Memory B cell (primary cell): ENCODE data around the gene SP4.
A peak's percentile ranks its signal among the peaks of the same experiment; 100 is the strongest.
"Not testable (repeated sequence)": the region's sequence is repeated elsewhere in the genome, so short reads cannot be mapped to it uniquely, and the experiment has no call there.

Experiments
- ATAC-seq: fragments of 150-1000 bp; cut with Tn5 transposase; 2 replicates; pipeline ENCODE4 v1.10.0; 2021; ENCODE audit warnings: low read depth, mild to moderate bottlenecking, moderate library complexity
- DNase-seq, 2 donors: peaks; one replicate each; pipeline ENCODE4 v3.0.0; 2022; ENCODE audit warnings: low spot score in 2 of 2
- H3K27ac Mint-ChIP-seq: one replicate; pipeline ENCODE4 v1.8.0; 2022; ENCODE audit warnings: mild to moderate bottlenecking, moderate library complexity, mixed read lengths
- H3K27me3 Mint-ChIP-seq: one replicate; pipeline ENCODE4 v1.8.0; 2022; ENCODE audit warnings: mixed read lengths
- H3K36me3 Mint-ChIP-seq: one replicate; pipeline ENCODE4 v1.8.0; 2022; ENCODE audit warnings: mild to moderate bottlenecking, mixed read lengths
- H3K4me1 Mint-ChIP-seq: one replicate; pipeline ENCODE4 v1.8.0; 2022; ENCODE audit warnings: mixed read lengths
- H3K4me3 Mint-ChIP-seq: one replicate; pipeline ENCODE4 v1.8.0; 2022; ENCODE audit warnings: mild to moderate bottlenecking, moderate library complexity, mixed read lengths
- H3K9me3 Mint-ChIP-seq: one replicate; pipeline ENCODE4 v1.8.0; 2022; ENCODE audit warnings: mixed read lengths

Gene SP4

DNA sequence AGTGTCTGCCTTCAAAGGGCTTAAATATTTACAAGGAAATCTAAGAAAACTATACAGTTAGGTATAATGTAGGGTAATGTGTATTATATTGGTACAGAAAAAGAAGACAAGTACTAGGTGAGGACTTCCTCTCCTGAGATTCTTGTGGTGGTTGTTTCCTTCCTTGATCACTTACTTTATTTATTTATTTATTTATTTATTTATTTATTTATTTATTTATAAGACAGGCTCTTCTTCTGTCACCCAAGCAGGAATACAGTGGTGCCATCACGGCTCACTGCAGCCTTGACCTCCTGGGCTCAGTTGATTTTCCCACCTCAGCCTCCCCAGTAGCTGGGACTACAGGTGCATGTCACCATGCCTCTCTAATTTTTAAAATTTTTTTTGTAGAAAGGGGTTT lies 96.8 kb downstream of the SP4 start:
- H3K27me3 Mint-ChIP-seq = no peaks in the 10 kb centered on the region
- H3K4me3 Mint-ChIP-seq = no peak overlapping the region
- H3K27ac Mint-ChIP-seq = no peak overlapping the region
- DNase-seq (no peak), ATAC-seq (no peak)
- H3K36me3 Mint-ChIP-seq = peaks cover 2% of the 10 kb centered on the region
- H3K4me1 Mint-ChIP-seq = no peaks in the 10 kb centered on the region
- peaks cover 2% of the 10 kb centered on the region for H3K9me3 Mint-ChIP-seq

DNA sequence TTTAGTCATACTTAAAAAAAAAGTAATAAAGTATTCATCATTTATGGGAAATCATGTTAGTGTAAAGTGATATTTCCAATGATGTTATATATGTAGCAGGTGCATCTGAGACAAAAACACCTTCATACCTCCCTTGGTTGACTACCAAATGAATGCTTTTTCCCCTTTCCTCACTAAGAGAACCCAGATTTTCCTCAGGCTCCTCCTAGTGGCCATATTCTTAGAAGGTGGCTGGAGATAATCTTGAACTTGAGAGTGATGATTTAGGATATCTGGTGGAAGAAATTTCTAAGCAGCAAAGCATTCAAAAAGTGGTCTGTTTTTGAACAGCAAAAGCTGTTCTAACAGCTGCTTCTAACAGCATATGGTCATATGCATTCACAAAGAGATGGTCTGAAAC lies 98.1 kb downstream of the SP4 start:
- DNase-seq (no peak), ATAC-seq (no peak)
- no peak overlapping the region for H3K27ac Mint-ChIP-seq
- no peaks in the 10 kb centered on the region for H3K4me1 Mint-ChIP-seq
- no peaks in the 10 kb centered on the region for H3K27me3 Mint-ChIP-seq
- no peak overlapping the region for H3K4me3 Mint-ChIP-seq
- peaks cover 2% of the 10 kb centered on the region for H3K36me3 Mint-ChIP-seq
- H3K9me3 Mint-ChIP-seq = peaks cover 2% of the 10 kb centered on the region

DNA sequence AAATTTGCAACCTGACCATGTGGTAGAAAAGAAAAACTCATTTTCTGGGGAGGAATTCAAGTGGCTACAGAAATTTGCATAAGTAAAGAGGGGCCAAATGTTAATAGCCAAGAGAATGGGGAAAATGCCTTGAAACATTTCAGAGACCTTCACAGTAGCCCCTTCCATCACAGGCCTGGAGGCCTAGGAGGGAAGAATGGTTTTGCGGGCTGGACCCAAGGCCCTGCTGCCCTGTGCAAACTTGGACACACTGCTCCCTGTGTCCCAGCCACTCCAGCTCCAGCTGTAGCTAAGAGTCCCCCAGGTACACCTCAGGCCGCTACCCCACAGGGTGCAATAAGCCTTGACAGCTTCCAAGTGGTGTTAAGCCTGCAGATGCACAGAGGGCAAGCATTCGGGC lies 98.6 kb downstream of the SP4 start:
- DNase-seq = no peak
- H3K36me3 Mint-ChIP-seq = peaks cover 2% of the 10 kb centered on the region
- no peak overlapping the region for H3K4me3 Mint-ChIP-seq
- H3K27ac Mint-ChIP-seq = no peak overlapping the region
- peaks cover 2% of the 10 kb centered on the region for H3K9me3 Mint-ChIP-seq
- ATAC-seq = no peak
- no peaks in the 10 kb centered on the region for H3K4me1 Mint-ChIP-seq
- H3K27me3 Mint-ChIP-seq = no peaks in the 10 kb centered on the region

DNA sequence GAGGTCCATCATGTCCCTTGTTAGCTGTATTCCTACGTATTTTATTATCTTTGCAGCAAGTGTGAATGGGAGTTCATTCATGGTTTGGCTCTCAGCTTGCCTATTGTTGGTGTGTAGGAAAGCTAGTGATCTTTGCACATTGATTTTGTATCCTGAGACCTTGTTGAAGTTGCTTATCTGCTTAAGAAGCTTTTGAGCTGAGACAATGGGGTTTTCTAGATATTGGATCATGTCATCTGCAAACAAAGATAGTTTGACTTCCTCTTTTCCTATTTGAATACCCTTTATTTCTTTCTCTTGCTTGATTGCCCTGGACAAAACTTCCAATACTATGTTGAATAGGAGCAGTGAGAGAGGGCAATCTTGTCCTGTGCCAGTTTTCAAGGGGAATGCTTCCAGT lies 104.6 kb downstream of the SP4 start:
- H3K4me3 Mint-ChIP-seq, H3K4me1 Mint-ChIP-seq, ATAC-seq, DNase-seq, H3K27ac Mint-ChIP-seq, H3K36me3 Mint-ChIP-seq, H3K9me3 Mint-ChIP-seq, H3K27me3 Mint-ChIP-seq: not testable (repeated sequence)

DNA sequence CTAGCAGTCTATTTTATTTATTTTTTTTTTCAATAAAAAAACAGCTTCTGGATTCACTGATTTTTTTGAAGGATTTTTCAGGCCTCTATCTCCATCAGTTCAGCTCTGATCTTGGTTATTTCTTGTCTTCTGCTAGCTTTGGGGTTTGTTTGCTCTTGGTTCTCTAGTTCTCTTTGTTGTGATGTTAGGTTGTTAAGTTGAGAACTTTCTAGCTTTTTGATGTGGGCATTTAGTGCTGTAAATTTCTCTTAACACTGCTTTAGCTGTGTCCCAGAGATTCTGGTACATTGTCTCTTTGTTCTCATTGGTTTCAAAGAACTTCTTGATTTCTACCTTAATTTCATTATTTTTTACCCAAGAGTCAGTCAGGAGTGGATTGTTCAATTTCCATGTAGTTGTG lies 105.8 kb downstream of the SP4 start:
- not testable (repeated sequence) for H3K27ac Mint-ChIP-seq, H3K27me3 Mint-ChIP-seq, H3K36me3 Mint-ChIP-seq, H3K9me3 Mint-ChIP-seq, H3K4me3 Mint-ChIP-seq, ATAC-seq, H3K4me1 Mint-ChIP-seq, DNase-seq

DNA sequence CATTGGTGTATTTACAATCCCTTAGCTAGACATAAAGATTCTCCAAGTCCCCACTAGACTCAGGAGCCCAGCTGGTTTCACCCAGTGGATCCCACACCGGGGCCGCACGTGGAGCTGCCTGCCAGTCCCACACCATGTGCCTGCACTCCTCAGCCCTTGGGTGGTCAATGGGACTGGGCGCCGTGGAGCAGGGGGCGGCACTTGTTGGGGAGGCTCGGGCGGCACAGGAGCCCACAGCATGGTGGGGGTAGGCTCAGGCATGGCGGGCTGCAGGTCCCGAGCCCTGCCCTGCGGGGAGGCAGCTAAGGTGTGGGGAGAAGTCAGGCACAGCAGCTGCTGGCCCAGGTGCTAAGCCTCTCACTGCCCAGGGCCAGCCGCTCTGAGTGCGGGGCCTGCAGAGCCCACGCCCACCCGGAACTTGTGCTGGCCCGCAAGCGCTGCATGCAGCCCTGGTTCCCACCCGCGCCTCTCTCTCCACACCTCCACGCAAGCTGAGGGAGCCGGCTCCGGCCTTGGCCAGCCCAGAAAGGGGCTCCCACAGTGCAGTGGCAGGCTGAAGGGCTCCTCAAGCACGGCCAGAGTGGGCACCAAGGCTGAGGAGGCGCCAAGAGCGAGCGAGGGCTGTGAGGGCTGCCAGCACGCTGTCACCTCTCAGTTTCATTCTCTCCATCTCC lies 108.7 kb downstream of the SP4 start:
- H3K27me3 Mint-ChIP-seq = peaks cover 12% of the 10 kb centered on the region
- not testable (repeated sequence) for ATAC-seq, H3K36me3 Mint-ChIP-seq, H3K27ac Mint-ChIP-seq, H3K9me3 Mint-ChIP-seq, H3K4me1 Mint-ChIP-seq, H3K4me3 Mint-ChIP-seq, DNase-seq

DNA sequence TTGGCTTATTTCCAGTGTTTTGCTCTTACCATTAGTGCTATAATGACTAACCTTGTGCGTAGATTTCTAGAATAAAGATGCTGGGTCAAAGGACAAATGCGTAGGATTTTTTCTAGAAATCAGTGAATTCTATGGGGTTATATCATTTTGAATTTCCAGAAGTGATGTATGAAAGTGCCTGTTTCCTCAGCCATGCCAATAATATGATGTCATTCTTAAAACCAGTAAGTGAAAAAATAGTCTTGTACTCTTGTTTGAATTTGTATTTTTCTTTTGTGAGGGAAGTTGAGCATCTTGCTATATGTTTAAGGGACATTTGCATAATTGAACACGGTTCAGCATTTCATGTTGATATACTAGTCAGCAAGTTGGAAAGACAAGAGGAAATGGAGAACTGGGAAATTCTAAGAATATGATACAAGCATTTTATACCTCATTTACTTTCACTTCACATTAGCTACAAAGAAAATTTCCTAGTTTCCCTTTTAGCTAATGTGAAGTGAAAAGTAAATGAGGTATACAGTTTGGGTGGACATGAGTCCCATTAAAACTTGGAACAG lies 111.1 kb downstream of the SP4 start:
- Mint-ChIP-seq H3K9me3 (no peaks in the 10 kb centered on the region), H3K27ac (no peak overlapping the region), H3K27me3 (peaks cover 11% of the 10 kb centered on the region), H3K4me3 (no peak overlapping the region), H3K4me1 (peaks cover 4% of the 10 kb centered on the region), H3K36me3 (no peaks in the 10 kb centered on the region)
- ATAC-seq (no peak), DNase-seq (no peak)

DNA sequence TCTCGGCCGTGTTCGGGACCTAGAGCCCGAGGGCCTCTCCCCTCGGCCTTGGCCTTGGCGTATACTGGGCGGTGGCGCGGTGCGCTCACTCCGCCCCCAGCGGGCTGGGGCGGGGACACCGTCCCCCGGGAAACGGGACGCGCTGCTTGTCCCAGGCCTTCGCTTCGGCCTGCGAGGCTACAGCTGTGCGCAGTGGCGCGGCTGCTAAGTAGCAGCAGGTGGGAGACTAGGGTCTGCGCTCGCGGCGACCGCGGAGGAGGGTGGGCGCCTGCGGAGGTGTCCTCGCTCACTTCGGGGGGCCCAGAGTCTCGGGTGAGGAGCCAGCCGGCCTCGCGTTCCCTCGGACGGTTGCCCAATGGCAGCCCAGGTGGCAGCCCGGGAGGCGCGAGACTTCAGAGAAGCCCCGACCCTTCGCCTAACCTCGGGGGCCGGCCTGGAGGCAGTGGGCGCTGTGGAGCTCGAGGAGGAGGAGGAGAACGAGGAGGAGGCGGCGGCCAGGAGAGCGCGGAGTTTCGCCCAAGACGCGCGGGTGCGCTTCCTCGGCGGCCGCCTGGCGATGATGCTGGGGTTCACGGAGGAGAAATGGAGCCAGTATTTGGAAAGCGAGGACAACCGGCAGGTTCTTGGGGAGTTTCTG lies 115.1 kb downstream of the SP4 start, which contains the start of gene DNAH11:
Gene DNAH11, plus strand, starts transcription at position 149 of the 637 bp plus-strand sequence. Its CDS starts 207 bp downstream, at position 356.
- no peak for ATAC-seq
- Mint-ChIP-seq H3K27ac (no peak within 1 kb of the TSS), H3K4me1 (peaks cover 5% of the 10 kb centered on the region), H3K9me3 (no peaks in the 10 kb centered on the region), H3K4me3 (peak within 1 kb of the TSS; percentile 21), H3K27me3 (peaks cover 13% of the 10 kb centered on the region), H3K36me3 (no peaks in the 10 kb centered on the region)
- no peak for DNase-seq

DNA sequence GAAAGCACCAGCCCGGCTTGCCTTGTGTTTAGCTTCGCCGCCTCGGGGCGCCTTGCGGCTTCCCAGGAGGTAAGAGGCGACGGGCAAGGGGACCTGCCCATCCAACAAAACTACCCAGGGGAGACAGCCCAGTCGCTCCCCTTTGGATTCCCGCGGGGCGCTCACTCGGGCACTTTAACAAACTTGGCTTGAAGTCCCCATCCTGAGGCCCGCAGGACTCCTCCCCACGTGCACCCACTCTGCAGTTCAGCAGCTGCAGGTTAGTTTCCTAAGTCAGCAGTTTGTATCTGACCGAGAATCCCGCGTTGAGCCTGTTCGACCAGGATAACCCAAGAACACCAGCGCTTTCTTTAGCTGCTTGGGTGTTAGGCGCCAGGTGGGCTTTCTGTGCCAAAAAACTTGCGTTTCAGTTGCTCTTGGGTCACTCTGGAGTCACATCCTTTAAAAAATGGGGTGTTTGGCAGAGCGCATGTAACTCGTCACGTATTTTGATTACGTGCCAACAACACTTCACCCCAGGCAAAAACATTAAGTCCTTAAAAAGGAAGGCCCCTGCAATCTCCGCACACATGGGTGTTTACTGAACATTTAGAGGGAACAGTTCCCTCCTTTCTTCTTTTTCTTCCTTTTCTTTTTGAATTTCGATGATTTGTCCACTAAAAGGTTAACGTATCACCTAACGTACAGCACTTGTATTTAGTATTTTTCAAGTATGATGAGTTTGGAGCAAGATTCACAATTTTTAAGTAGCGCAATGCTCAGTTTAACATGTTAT lies 115.8 kb downstream of the SP4 start:
- no peak overlapping the region for H3K27ac Mint-ChIP-seq
- peaks cover 5% of the 10 kb centered on the region for H3K4me1 Mint-ChIP-seq
- ATAC-seq (no peak), DNase-seq (no peak)
- no peaks in the 10 kb centered on the region for H3K9me3 Mint-ChIP-seq
- peaks cover 11% of the 10 kb centered on the region for H3K27me3 Mint-ChIP-seq
- H3K36me3 Mint-ChIP-seq = no peaks in the 10 kb centered on the region
- peak overlapping the region; percentile 50 for H3K4me3 Mint-ChIP-seq

DNA sequence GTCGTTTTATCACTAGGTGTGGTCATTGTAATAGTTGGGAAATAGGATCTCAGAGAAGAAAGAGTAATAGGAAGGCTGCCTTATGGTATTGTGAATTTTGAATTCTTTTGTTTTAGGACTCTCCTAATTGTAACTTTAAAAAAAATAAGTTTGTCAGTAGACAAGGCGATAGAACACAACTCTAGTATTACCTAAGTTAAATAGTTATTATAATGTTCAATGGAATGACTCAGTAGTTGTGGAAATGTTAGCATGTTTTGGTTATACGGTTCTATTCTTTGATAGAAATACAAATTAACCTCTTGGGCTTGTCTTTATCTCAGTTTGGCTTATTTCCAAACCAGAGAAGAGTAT lies 116.4 kb downstream of the SP4 start:
- Mint-ChIP-seq H3K9me3 (no peaks in the 10 kb centered on the region), H3K27me3 (peaks cover 11% of the 10 kb centered on the region)
- no peak for ATAC-seq

DNA sequence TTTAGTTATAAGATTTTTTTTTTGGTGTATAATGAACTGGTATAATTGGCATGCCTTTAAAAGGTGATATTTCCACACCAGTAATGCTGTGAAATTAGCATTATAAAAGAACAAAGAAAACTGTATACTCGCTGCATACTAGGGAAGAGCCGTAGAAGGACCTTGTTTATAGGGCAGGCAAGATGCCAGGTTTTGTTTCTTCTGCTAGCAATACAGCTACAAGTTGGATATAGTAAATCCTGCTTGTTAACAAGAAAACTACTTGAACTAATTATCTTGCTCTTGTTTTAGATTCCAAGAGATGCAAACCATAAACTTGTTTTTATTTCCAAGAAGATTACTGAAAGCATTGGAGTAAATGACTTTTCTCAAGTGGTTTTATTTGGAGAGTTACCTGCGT lies 116.8 kb downstream of the SP4 start:
- DNase-seq = no peak
- peaks cover 5% of the 10 kb centered on the region for H3K4me1 Mint-ChIP-seq
- H3K27me3 Mint-ChIP-seq = peaks cover 8% of the 10 kb centered on the region

More for the DNA sequence above, 116.4 kb downstream of the SP4 start:
- no peak for DNase-seq
- H3K4me1 Mint-ChIP-seq = peaks cover 5% of the 10 kb centered on the region
- H3K4me3 Mint-ChIP-seq = peak overlapping the region; percentile 50
- no peak overlapping the region for H3K27ac Mint-ChIP-seq
- H3K36me3 Mint-ChIP-seq = no peaks in the 10 kb centered on the region

DNA sequence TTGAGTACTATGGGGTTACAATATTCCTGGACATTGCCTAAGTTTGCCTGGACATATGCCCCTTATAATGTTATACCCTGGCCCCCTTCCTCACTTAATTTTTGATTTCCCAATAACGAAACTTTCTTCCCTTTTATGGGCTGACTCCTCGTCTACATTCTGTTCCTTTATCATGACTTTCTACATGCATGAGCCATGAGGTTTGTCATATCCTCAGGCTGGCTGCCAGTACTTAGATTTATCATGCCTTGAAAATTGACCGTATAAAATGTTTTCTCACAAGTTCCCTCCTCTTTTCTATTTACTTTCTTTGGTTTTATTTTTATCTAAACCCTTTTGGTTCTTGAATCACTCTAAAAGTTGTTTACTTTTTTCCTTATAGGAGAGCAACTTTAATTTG lies 119.6 kb downstream of the SP4 start:
- H3K4me1 Mint-ChIP-seq = peaks cover 5% of the 10 kb centered on the region

More for the DNA sequence above, 116.8 kb downstream of the SP4 start:
- no peaks in the 10 kb centered on the region for H3K9me3 Mint-ChIP-seq
- no peak overlapping the region for H3K27ac Mint-ChIP-seq
- H3K4me3 Mint-ChIP-seq = no peak overlapping the region
- no peak for ATAC-seq
- no peaks in the 10 kb centered on the region for H3K36me3 Mint-ChIP-seq

DNA sequence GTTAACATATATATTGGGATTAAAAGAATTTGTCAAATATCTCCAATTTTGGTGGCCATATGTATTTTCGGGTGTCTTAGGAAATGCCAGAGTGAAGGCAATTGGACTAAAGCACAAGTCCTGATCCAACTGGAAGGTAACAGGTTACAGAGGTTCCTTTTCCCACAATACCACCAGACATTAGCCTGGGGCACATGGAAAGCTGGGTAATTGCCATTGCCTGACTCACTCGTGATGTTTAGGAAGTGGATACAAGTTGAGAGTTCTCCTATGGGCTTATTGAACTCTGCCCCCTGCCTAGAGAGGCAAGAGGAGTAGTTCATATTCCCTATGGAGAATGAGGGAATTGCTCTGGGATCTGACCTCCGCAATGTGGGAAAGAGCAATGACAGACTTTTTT lies 120.6 kb downstream of the SP4 start:
- Mint-ChIP-seq H3K27ac (no peak overlapping the region), H3K4me1 (peaks cover 2% of the 10 kb centered on the region), H3K27me3 (peaks cover 7% of the 10 kb centered on the region), H3K4me3 (no peak overlapping the region), H3K36me3 (no peaks in the 10 kb centered on the region), H3K9me3 (no peaks in the 10 kb centered on the region)
- ATAC-seq (no peak), DNase-seq (no peak)

More for the DNA sequence above, 119.6 kb downstream of the SP4 start:
- H3K27me3 Mint-ChIP-seq = peaks cover 7% of the 10 kb centered on the region
- H3K36me3 Mint-ChIP-seq = no peaks in the 10 kb centered on the region
- no peak overlapping the region for H3K4me3 Mint-ChIP-seq
- no peak overlapping the region for H3K27ac Mint-ChIP-seq
- no peaks in the 10 kb centered on the region for H3K9me3 Mint-ChIP-seq
- ATAC-seq = no peak
- DNase-seq = no peak

DNA sequence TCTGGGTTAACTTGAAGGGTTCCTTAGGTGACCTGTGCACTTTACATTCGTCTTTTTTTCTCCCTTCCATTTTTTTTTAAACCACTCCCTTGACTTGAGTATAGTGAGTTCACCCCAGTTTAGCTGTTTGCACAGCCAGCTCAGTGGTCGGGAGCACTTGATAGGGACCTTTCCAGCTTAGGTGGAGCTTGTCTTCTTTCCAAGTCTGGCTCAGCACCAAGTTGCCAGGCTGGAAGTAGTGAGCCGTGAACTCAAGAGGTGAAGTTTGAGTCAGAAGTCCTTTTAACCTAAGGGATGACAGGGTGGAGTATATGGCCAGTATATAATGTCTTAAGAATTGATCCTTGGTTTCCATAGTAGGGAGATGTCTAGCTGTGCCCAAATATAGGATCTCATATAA lies 122.2 kb downstream of the SP4 start:
- Mint-ChIP-seq H3K4me1 (no peaks in the 10 kb centered on the region), H3K27me3 (peaks cover 2% of the 10 kb centered on the region), H3K36me3 (no peaks in the 10 kb centered on the region), H3K27ac (no peak overlapping the region), H3K9me3 (no peaks in the 10 kb centered on the region), H3K4me3 (no peak overlapping the region)
- DNase-seq (no peak), ATAC-seq (no peak)
